ENCODE results near the gene NANOS1. TPM values are rescaled to one million over a fixed set of nuclear protein-coding genes. Genes with fewer than 3 reads are reported as not detected.

NANOS1 gene
- total RNA-seq, 6 experiments from 2014 or later = 0.05 to 0.33 (median 0.12) TPM

GRCh38 chr10:119049361-119049760, 19.8 kb downstream of the NANOS1 start:
- H3K36me3 Mint-ChIP-seq (ENCODE audit: low read depth) = peaks cover 69% of the 10 kb centered on the region
- H3K4me3 Mint-ChIP-seq = no peak overlapping the region
- H3K27ac Mint-ChIP-seq = no peak overlapping the region

GRCh38 chr10:119049777-119050176, 20.3 kb downstream of the NANOS1 start:
- no peaks in the 10 kb centered on the region for H3K9me3 Mint-ChIP-seq

More at GRCh38 chr10:119049361-119049760, 19.8 kb downstream of the NANOS1 start:
- no peak for DNase-seq
- TF ChIP-seq CTCF (IDR thresholded peaks at IDR 0.05) = no peak
- Mint-ChIP-seq H3K27me3 (ENCODE audit: insufficient read depth) (peaks cover 2% of the 10 kb centered on the region), H3K4me1 (ENCODE audit: low read depth) (no peaks in the 10 kb centered on the region; the same call in 1 of the 2 replicates), H3K9me3 (no peaks in the 10 kb centered on the region)

GRCh38 chr10:119051775-119052174, 22.3 kb downstream of the NANOS1 start:
- no peaks in the 10 kb centered on the region; the same call in 1 of the 2 replicates for H3K27me3 Mint-ChIP-seq (ENCODE audit: insufficient read depth)
- H3K27ac Mint-ChIP-seq = no peak overlapping the region
- no peak overlapping the region for H3K4me3 Mint-ChIP-seq
- TF ChIP-seq CTCF (IDR thresholded peaks at IDR 0.05) = no peak
- DNase-seq = no peak
- no peaks in the 10 kb centered on the region for H3K9me3 Mint-ChIP-seq
- H3K36me3 Mint-ChIP-seq (ENCODE audit: low read depth) = peaks cover 69% of the 10 kb centered on the region
- H3K4me1 Mint-ChIP-seq (ENCODE audit: low read depth) = no peaks in the 10 kb centered on the region

More at GRCh38 chr10:119049777-119050176, 20.3 kb downstream of the NANOS1 start:
- H3K4me1 Mint-ChIP-seq (ENCODE audit: low read depth) = no peaks in the 10 kb centered on the region; the same call in 1 of the 2 replicates
- H3K4me3 Mint-ChIP-seq = no peak overlapping the region; the same call in 1 of the 2 replicates
- no peak overlapping the region for H3K27ac Mint-ChIP-seq
- H3K36me3 Mint-ChIP-seq (ENCODE audit: low read depth) = peaks cover 73% of the 10 kb centered on the region
- DNase-seq = no peak
- TF ChIP-seq CTCF (IDR thresholded peaks at IDR 0.05) = no peak
- H3K27me3 Mint-ChIP-seq (ENCODE audit: insufficient read depth) = peaks cover 2% of the 10 kb centered on the region

- H3K4me3 Mint-ChIP-seq = no peak overlapping the region
- no peak for TF ChIP-seq CTCF (IDR thresholded peaks at IDR 0.05)
- H3K27ac Mint-ChIP-seq = no peak overlapping the region
- H3K27me3 Mint-ChIP-seq (ENCODE audit: insufficient read depth) = no peaks in the 10 kb centered on the region
- no peaks in the 10 kb centered on the region for H3K9me3 Mint-ChIP-seq
- no peaks in the 10 kb centered on the region for H3K4me1 Mint-ChIP-seq (ENCODE audit: low read depth)
- no peak for DNase-seq
- H3K36me3 Mint-ChIP-seq (ENCODE audit: low read depth) = peaks cover 67% of the 10 kb centered on the region
These were observed 26.0 kb downstream of the NANOS1 start for GRCh38 chr10:119055472-119055871.

- H3K27ac Mint-ChIP-seq = no peak overlapping the region
These were observed 28.5 kb downstream of the NANOS1 start for GRCh38 chr10:119058010-119058409.

More at GRCh38 chr10:119058010-119058409, 28.5 kb downstream of the NANOS1 start:
- no peak for TF ChIP-seq CTCF (IDR thresholded peaks at IDR 0.05)
- no peaks in the 10 kb centered on the region for H3K4me1 Mint-ChIP-seq (ENCODE audit: low read depth)
- H3K4me3 Mint-ChIP-seq = no peak overlapping the region
- no peaks in the 10 kb centered on the region for H3K9me3 Mint-ChIP-seq
- DNase-seq = no peak
- H3K27me3 Mint-ChIP-seq (ENCODE audit: insufficient read depth) = no peaks in the 10 kb centered on the region
- H3K36me3 Mint-ChIP-seq (ENCODE audit: low read depth) = peaks cover 50% of the 10 kb centered on the region
